ENCODE measurements around the gene LCTL.

- no peak for TF ChIP-seq CTCF (IDR thresholded peaks at IDR 0.05; ENCODE audit: control extremely low read depth in 1 of 3, insufficient read depth in 1 of 3, low read depth in 1 of 3, low read length in 3 of 3)
- TF ChIP-seq ATF2 (IDR thresholded peaks at IDR 0.05; ENCODE audit: low read length) = no peak
- no peak for TF ChIP-seq EZH2 (IDR thresholded peaks at IDR 0.05; ENCODE audit: low read depth, low read length, severe bottlenecking)
- TF ChIP-seq E2F6 (IDR thresholded peaks at IDR 0.05) = no peak
- TF ChIP-seq SAP30 (IDR thresholded peaks at IDR 0.05; ENCODE audit: insufficient read depth, insufficient replicate concordance, low read length) = no peak
- no peak for TF ChIP-seq ZNF274 (IDR thresholded peaks at IDR 0.05; ENCODE audit: borderline replicate concordance, extremely low read depth, low read length)
Observed at GRCh38 chr15:66593219-66593780, 27.5 kb upstream of the LCTL start.

All from H1 (cell line).